Mesenchymal stem cell (in vitro differentiated cells and primary cell): Measurements from ENCODE around the gene KLHDC8A.

Experiments used
- DNase-seq: peaks from one replicate; pipeline ENCODE4 v3.0.0-alpha.2; 2013
- H2AFZ ChIP-seq: one replicate; pipeline ENCODE4 v1.6.1; 2013; ENCODE audit warnings: low read depth, mild to moderate bottlenecking, control low read depth, inconsistent platforms, low read length, moderate library complexity
- H2AK5ac ChIP-seq: 2 replicates; pipeline ENCODE4 v1.6.1; 2013; ENCODE audit warnings: low read length, moderate library complexity, mild to moderate bottlenecking, inconsistent platforms; ENCODE audit not compliant: severe bottlenecking
- H2BK120ac ChIP-seq: one replicate; pipeline ENCODE4 v1.6.1; 2013; ENCODE audit warnings: low read depth, mild to moderate bottlenecking, inconsistent platforms, low read length, moderate library complexity
- H2BK12ac ChIP-seq, 2 experiments: one replicate each; pipeline ENCODE4 v1.6.1; 2013; ENCODE audit warnings: inconsistent platforms in 2 of 2, low read length in 2 of 2, mild to moderate bottlenecking in 2 of 2, moderate library complexity in 2 of 2, control low read depth in 1 of 2
- H2BK15ac ChIP-seq: one replicate; pipeline ENCODE4 v1.6.1; 2013; ENCODE audit warnings: mild to moderate bottlenecking, low read depth, inconsistent platforms; ENCODE audit not compliant: poor library complexity, severe bottlenecking
- H2BK5ac ChIP-seq: 2 replicates; pipeline ENCODE4 v1.6.1; 2013; ENCODE audit warnings: low read depth, mild to moderate bottlenecking, low read length, control low read depth, inconsistent platforms; ENCODE audit not compliant: poor library complexity, severe bottlenecking
- H3K14ac ChIP-seq, 2 experiments: one replicate each; pipeline ENCODE4 v1.6.1; 2013; ENCODE audit warnings: inconsistent platforms in 2 of 2, low read length in 2 of 2, control low read depth in 1 of 2, mild to moderate bottlenecking in 1 of 2, moderate library complexity in 1 of 2
- H3K18ac ChIP-seq, 2 experiments: one replicate each; pipeline ENCODE4 v1.6.1; 2013; ENCODE audit warnings: inconsistent platforms in 2 of 2, low read length in 2 of 2, control low read depth in 1 of 2, low read depth in 1 of 2, mild to moderate bottlenecking in 1 of 2
- H3K23ac ChIP-seq, 2 experiments: one replicate each; pipeline ENCODE4 v1.6.1; 2013; ENCODE audit warnings: inconsistent platforms in 2 of 2, low read length in 2 of 2, mild to moderate bottlenecking in 2 of 2, moderate library complexity in 2 of 2, control low read depth in 1 of 2
- H3K27ac ChIP-seq: 2 replicates; pipeline ENCODE4 v1.5.1; 2013; ENCODE audit warnings: mild to moderate bottlenecking, moderate library complexity, low read length, control low read depth, inconsistent platforms; ENCODE audit not compliant: poor library complexity, severe bottlenecking
- H3K27me3 ChIP-seq, 2 experiments: 2 replicates each; pipeline versions ENCODE4 v1.6.1 to v1.7.0; 2013; ENCODE audit warnings: low read length in 2 of 2, mild to moderate bottlenecking in 2 of 2, moderate library complexity in 2 of 2, control low read depth in 1 of 2, inconsistent platforms in 1 of 2; ENCODE audit not compliant: control insufficient read depth in 1 of 2, insufficient read depth in 1 of 2
- H3K36me3 ChIP-seq, 2 experiments: 2 replicates each; pipeline versions ENCODE4 v1.6.1 to v1.7.0; 2013; ENCODE audit warnings: low read length in 2 of 2, control low read depth in 1 of 2, inconsistent platforms in 1 of 2, low read depth in 1 of 2, mild to moderate bottlenecking in 1 of 2; ENCODE audit not compliant: insufficient read depth in 2 of 2, control insufficient read depth in 1 of 2
- H3K4ac ChIP-seq, 2 experiments: one replicate each; pipeline ENCODE4 v1.6.1; 2013; ENCODE audit warnings: inconsistent platforms in 2 of 2, low read length in 2 of 2, mild to moderate bottlenecking in 2 of 2, moderate library complexity in 2 of 2, control low read depth in 1 of 2, low read depth in 1 of 2
- H3K4me1 ChIP-seq: 2 replicates; pipeline ENCODE4 v1.6.1; 2013; ENCODE audit warnings: low read depth, low read length, control low read depth; ENCODE audit not compliant: control insufficient read depth, insufficient read depth
- H3K4me2 ChIP-seq: 2 replicates; pipeline ENCODE4 v1.6.1; 2013; ENCODE audit warnings: low read length, mild to moderate bottlenecking, inconsistent platforms; ENCODE audit not compliant: poor library complexity, severe bottlenecking
- H3K4me3 ChIP-seq, 2 experiments: 2 replicates each; pipeline versions ENCODE4 v1.5.1 to v1.7.0; 2013; ENCODE audit warnings: low read length in 2 of 2, mild to moderate bottlenecking in 2 of 2, control low read depth in 1 of 2, low read depth in 1 of 2; ENCODE audit not compliant: insufficient read depth in 1 of 2
- H3K79me1 ChIP-seq: replicated peaks from 2 replicates; pipeline ENCODE4 v1.6.1; 2013; ENCODE audit warnings: mild to moderate bottlenecking, control low read depth, low read length, inconsistent platforms; ENCODE audit not compliant: poor library complexity, severe bottlenecking
- H3K9ac ChIP-seq: 2 replicates; pipeline ENCODE4 v1.7.0; 2013; ENCODE audit warnings: mild to moderate bottlenecking, low read length, moderate library complexity
- H3K9me3 ChIP-seq: 2 replicates; pipeline ENCODE4 v1.7.0; 2013; ENCODE audit warnings: mild to moderate bottlenecking, low read length; ENCODE audit not compliant: control insufficient read depth
- H4K8ac ChIP-seq: one replicate; pipeline ENCODE4 v1.6.1; 2013; ENCODE audit warnings: inconsistent platforms, mild to moderate bottlenecking, low read length, moderate library complexity
- H4K91ac ChIP-seq: one replicate; pipeline ENCODE4 v1.6.1; 2013; ENCODE audit warnings: mild to moderate bottlenecking, low read length, inconsistent platforms
- WGBS: methylation state at CpG from one replicate; pipeline ENCODE4 v1.1.7; 2013; ENCODE audit warnings: mixed read lengths; 5-methylcytosine and 5-hydroxymethylcytosine counted together

The KLHDC8A gene

DNA sequence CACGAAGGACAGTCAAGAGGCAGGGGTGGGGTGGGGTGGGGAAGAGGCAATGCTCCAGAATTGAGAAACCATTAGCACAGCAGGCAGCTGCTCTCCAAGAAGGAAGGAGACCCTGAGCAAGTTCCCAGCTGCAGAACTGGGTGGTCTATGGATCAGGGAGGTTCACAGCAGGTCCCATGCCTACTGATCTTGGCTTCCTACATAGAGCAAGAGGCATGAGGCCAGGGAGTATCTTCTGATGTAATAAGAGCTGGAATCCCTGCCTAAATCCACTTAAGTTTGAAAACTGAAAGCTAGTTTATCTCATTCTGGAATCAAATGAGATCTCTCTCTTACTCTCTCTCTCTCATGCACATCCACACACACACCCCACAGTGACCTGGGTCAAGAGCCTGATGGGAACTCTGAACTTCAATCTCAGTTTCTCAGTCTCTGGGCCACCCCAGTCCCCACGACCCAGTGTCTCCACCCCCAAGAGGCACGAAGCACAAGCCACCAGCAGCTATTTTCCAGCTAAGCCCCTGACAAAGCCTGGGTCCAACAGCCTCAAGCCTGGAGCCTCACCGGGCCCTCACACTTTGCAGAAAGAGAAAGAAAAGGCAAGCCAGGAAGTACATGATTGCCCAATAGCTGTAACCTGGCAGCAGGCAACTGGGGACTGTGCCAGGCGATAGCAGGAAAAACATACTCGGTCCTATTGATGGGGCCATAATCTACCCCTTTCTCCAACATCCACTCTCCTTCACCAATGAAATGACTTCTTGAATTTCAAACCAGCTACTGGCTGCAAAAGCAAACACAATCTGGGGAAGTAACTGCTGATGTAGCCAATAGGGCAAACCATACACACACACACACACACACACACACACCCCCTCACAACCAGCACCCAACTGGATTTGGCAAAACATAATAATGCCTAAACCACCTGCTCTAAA is 37.4 kb downstream of the KLHDC8A start:
- peak overlapping the region; percentile 47 for H3K9ac ChIP-seq
- H3K27ac ChIP-seq: peak overlapping the region; percentile 65
- H3K4me3 ChIP-seq: peak overlapping the region; percentile 48 to 75
- H3K23ac ChIP-seq: peak overlapping the region in 1 of 2 experiments; percentile 3
- peak overlapping the region; percentile 71 for H2BK15ac ChIP-seq
- peaks cover 4% of the 10 kb centered on the region for H3K79me1 ChIP-seq
- 57% methylated on average over 6 of the region's 6 CpGs for WGBS
- H3K36me3 ChIP-seq: peaks cover 0 to 6% of the 10 kb centered on the region in 2 experiments
- no peak overlapping the region for H2BK120ac ChIP-seq
- H3K14ac ChIP-seq: peak overlapping the region in 1 of 2 experiments; percentile 44
- H2BK12ac ChIP-seq: no peak overlapping the region
- H3K4me1 ChIP-seq: peaks cover 31% of the 10 kb centered on the region
- no peak overlapping the region for H2AFZ ChIP-seq
- peak overlapping the region; percentile 40 for H4K91ac ChIP-seq
- H3K27me3 ChIP-seq: no peaks in the 10 kb centered on the region
- H3K9me3 ChIP-seq: no peaks in the 10 kb centered on the region
- H4K8ac ChIP-seq: peak overlapping the region; percentile 83
- H2BK5ac ChIP-seq: no peak overlapping the region
- H2AK5ac ChIP-seq: peak overlapping the region; percentile 17
- H3K4me2 ChIP-seq: peak overlapping the region; percentile 73
- peak overlapping the region; percentile 53 to 58 for H3K4ac ChIP-seq
- peak; percentile 85 for DNase-seq
- peak overlapping the region; percentile 28 to 48 for H3K18ac ChIP-seq

DNA sequence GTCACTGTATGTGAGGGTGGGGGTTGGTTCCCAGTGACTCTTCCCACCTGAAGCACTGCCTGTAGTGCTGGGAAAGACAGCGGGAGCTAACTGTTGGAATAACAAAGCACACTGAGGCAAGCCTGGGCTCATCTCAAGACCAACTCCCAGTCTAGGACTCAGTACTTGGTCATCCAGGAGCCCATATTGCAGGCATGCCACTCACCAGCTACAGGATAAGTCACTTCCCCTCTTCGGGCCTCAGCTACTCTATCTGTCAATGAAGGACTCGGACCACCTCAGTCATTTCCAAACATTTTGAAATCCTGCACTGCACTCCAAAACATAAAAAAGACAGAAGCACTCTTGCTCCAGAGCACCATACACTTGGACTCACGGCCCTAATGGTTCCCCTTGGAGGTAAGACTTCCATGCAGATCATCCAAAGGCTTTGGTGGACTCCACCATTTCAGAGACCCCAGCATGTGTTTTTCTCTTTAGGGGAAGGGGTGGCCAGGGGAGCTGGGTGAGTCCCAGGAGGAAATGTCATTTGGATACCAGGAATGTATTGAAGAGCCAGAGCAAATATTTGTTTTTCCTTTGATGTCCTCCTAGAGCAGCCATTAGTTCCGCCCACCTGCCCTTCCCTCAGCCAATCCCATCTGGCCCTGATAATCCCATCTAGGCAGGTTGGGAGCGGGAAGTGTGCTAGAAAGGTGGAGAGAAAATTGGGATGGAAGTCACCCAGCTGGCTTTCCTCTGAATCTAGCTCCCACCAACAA is 38.3 kb downstream of the KLHDC8A start:
- 82% methylated on average over 5 of the region's 6 CpGs for WGBS

DNA sequence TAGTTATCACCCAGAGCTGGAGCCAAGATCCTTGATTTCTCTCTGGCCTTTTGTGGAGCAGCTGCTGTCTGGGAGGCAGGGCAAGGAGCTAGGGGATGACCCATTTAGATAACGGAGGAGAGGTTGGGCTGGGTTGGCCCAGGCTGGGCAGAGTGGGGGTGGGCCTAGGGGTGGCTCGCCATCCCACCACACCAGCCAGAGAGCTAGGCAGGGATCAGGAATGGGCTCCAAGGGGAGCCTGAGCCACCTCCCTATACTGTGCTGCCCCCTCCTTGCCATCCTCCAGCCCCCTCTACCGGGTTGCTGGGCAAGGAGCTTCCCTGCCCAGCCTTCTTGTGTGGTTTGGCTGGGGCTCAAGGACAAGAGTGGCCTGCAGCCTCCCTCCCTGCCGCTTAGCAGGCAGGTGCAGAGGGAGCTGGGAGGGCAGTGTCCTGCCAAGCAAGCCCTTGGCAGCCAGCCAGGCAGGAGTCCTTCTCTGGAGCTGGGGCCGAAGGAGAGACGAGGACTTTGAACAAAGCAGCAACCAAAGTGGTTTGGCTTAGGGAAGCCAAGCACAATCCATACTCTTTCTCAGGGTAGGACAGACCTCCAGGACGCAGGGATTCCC is 39.3 kb downstream of the KLHDC8A start:
- Histone ChIP-seq H4K91ac (peak overlapping the region; percentile 72), H4K8ac (peak overlapping the region; percentile 65), H3K27me3 (no peaks in the 10 kb centered on the region), H2BK5ac (no peak overlapping the region), H3K79me1 (peaks cover 4% of the 10 kb centered on the region), H3K36me3 (peaks cover 0 to 8% of the 10 kb centered on the region in 2 experiments), H3K14ac (peak overlapping the region in 1 of 2 experiments; percentile 68), H2AFZ (no peak overlapping the region), H3K4ac (peak overlapping the region in 1 of 2 experiments; percentile 77), H3K4me2 (peak overlapping the region; percentile 73), H3K4me1 (peaks cover 44% of the 10 kb centered on the region), H3K9ac (no peak overlapping the region), H2AK5ac (peak overlapping the region; percentile 63), H3K4me3 (peak overlapping the region in 1 of 2 experiments; percentile 34), H2BK15ac (no peak overlapping the region), H3K9me3 (no peaks in the 10 kb centered on the region), H3K23ac (no peak overlapping the region), H3K27ac (peak overlapping the region; percentile 70), H2BK120ac (peak overlapping the region; percentile 57), H2BK12ac (peak overlapping the region; percentile 55 to 78), H3K18ac (peak overlapping the region; percentile 37 to 67)
- WGBS: 73% methylated on average over 6 of the region's 7 CpGs
- no peak for DNase-seq

More for the DNA sequence above, 38.3 kb downstream of the KLHDC8A start:
- Histone ChIP-seq H3K23ac (peak overlapping the region in 1 of 2 experiments; percentile 10), H3K4me2 (peak overlapping the region; percentile 73), H2AFZ (no peak overlapping the region), H3K4ac (peak overlapping the region in 1 of 2 experiments; percentile 48), H3K18ac (no peak overlapping the region), H3K9ac (no peak overlapping the region), H4K91ac (no peak overlapping the region), H2BK12ac (peak overlapping the region in 1 of 2 experiments; percentile 38), H2BK120ac (no peak overlapping the region), H2BK15ac (no peak overlapping the region), H4K8ac (peak overlapping the region; percentile 65), H2AK5ac (peak overlapping the region; percentile 63), H3K4me3 (peak overlapping the region in 1 of 2 experiments; percentile 2), H3K79me1 (peaks cover 4% of the 10 kb centered on the region), H2BK5ac (no peak overlapping the region), H3K9me3 (no peaks in the 10 kb centered on the region), H3K14ac (no peak overlapping the region), H3K27me3 (no peaks in the 10 kb centered on the region), H3K36me3 (peaks cover 0 to 6% of the 10 kb centered on the region in 2 experiments), H3K27ac (peak overlapping the region; percentile 70), H3K4me1 (peaks cover 39% of the 10 kb centered on the region)
- no peak for DNase-seq
